Measurements from ENCODE around the gene AMBRA1. TPM values are rescaled to one million over a fixed set of nuclear protein-coding genes. Genes with fewer than 3 reads are reported as not detected.

Gene AMBRA1
- polyA plus RNA-seq, 1 donor from 2014 or later: 34.5 TPM

DNA sequence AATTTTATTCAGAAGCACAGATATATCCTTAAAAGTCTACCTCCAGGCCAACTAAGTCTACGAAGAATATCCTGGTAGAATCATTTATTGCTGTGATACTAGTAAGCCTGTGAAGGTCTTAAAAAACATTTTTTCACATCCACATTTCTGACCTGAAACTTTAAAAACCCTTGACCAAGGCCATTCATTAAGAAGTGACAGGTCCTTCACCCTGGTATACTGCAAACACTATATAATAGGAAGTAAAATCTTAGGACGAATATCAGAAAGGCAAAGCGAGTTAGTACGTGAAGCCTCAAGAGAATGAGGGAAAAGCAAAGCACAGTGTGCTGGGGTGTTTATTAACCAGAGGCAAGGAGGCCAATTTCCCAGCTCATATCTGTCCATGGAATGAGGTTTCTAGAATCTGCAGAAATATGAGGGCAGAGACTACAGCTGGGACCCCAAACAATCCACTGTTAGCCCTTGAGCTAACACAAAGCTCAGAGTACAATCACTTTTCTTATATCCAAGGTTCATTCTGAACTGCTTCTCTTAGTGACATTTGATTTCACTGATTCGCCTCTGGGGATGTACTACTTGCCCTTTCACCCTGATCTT lies 71.0 kb downstream of the AMBRA1 start:
- Histone ChIP-seq H3K27me3 (ENCODE audit: insufficient read depth, low read depth, low read length) (no peaks in the 10 kb centered on the region), H3K79me2 (replicated peaks; ENCODE audit: insufficient read depth, low read length) (peaks cover 26% of the 10 kb centered on the region), H3K9me2 (ENCODE audit: insufficient read depth, low read length) (no peaks in the 10 kb centered on the region), H3K4me2 (ENCODE audit: low read length) (peak overlapping the region; percentile 7), H3K4me3 (ENCODE audit: low read length) (peak overlapping the region; percentile 42), H2AFZ (ENCODE audit: low read depth, low read length) (no peak overlapping the region), H3F3A (ENCODE audit: insufficient read depth, low read length, poor library complexity, severe bottlenecking) (no peaks in the 10 kb centered on the region), H3K9ac (ENCODE audit: low read length) (peak overlapping the region; percentile 38), H3K9me3 (ENCODE audit: low read length) (no peaks in the 10 kb centered on the region), H4K20me1 (ENCODE audit: insufficient read depth) (no peaks in the 10 kb centered on the region), H3K36me3 (ENCODE audit: insufficient read depth, low read length) (no peaks in the 10 kb centered on the region), H3K27ac (ENCODE audit: low read length) (peak overlapping the region; percentile 70)
- TF ChIP-seq EZH2 (IDR thresholded peaks at IDR 0.05; ENCODE audit: borderline replicate concordance, insufficient read depth, low read length, poor library complexity, severe bottlenecking) (no peak), EP300 (conservative IDR thresholded peaks at IDR 0.05; ENCODE audit: poor library complexity, severe bottlenecking) (no peak), SMC3 (conservative IDR thresholded peaks at IDR 0.05; ENCODE audit: poor library complexity) (no peak), TAF1 (IDR thresholded peaks at IDR 0.05; ENCODE audit: low read depth) (no peak)
- TF ChIP-seq, protein P1, sequence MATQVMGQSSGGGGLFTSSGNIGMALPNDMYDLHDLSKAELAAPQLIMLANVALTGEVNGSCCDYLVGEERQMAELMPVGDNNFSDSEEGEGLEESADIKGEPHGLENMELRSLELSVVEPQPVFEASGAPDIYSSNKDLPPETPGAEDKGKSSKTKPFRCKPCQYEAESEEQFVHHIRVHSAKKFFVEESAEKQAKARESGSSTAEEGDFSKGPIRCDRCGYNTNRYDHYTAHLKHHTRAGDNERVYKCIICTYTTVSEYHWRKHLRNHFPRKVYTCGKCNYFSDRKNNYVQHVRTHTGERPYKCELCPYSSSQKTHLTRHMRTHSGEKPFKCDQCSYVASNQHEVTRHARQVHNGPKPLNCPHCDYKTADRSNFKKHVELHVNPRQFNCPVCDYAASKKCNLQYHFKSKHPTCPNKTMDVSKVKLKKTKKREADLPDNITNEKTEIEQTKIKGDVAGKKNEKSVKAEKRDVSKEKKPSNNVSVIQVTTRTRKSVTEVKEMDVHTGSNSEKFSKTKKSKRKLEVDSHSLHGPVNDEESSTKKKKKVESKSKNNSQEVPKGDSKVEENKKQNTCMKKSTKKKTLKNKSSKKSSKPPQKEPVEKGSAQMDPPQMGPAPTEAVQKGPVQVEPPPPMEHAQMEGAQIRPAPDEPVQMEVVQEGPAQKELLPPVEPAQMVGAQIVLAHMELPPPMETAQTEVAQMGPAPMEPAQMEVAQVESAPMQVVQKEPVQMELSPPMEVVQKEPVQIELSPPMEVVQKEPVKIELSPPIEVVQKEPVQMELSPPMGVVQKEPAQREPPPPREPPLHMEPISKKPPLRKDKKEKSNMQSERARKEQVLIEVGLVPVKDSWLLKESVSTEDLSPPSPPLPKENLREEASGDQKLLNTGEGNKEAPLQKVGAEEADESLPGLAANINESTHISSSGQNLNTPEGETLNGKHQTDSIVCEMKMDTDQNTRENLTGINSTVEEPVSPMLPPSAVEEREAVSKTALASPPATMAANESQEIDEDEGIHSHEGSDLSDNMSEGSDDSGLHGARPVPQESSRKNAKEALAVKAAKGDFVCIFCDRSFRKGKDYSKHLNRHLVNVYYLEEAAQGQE (IDR thresholded peaks at IDR 0.05; ENCODE audit: borderline replicate concordance): no peak
- TF ChIP-seq, protein P2, sequence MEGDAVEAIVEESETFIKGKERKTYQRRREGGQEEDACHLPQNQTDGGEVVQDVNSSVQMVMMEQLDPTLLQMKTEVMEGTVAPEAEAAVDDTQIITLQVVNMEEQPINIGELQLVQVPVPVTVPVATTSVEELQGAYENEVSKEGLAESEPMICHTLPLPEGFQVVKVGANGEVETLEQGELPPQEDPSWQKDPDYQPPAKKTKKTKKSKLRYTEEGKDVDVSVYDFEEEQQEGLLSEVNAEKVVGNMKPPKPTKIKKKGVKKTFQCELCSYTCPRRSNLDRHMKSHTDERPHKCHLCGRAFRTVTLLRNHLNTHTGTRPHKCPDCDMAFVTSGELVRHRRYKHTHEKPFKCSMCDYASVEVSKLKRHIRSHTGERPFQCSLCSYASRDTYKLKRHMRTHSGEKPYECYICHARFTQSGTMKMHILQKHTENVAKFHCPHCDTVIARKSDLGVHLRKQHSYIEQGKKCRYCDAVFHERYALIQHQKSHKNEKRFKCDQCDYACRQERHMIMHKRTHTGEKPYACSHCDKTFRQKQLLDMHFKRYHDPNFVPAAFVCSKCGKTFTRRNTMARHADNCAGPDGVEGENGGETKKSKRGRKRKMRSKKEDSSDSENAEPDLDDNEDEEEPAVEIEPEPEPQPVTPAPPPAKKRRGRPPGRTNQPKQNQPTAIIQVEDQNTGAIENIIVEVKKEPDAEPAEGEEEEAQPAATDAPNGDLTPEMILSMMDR (IDR thresholded peaks at IDR 0.05; ENCODE audit: poor library complexity, severe bottlenecking): no peak

DNA sequence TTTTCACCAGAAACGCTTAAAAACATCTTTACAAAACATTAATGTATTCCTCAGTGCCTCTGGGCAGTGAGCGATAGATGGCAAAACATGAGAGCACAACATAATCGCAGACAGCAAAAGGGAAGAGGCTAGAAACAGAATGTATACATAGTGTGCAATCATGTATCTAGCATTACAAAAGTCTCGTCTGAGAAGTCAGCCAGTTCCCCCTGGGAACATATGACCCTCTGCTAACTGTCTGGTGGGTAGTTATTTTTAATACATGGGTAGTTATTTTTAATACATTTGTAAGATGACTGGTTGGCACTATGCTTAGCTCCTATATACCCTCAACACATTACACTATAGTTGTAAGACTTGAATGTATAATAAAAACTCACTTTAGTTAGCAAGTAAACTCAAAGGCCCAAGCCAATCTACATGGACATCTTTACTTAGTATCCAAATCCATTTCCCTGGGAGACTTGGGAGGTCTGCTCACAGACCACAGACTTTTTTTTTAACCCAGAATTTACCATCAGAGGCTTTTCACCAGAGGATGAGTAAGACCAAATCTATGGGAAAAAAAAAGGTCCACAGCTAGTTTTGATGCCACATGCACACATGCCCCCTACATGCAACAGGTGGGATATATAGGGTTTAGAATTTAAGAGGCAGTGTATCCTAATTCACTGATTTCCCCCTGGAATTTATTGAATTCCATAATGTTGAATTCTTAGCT lies 71.7 kb downstream of the AMBRA1 start:
- Histone ChIP-seq H3K4me3 (ENCODE audit: low read length) (peak overlapping the region; percentile 42), H3F3A (ENCODE audit: insufficient read depth, low read length, poor library complexity, severe bottlenecking) (no peaks in the 10 kb centered on the region), H3K79me2 (replicated peaks; ENCODE audit: insufficient read depth, low read length) (peaks cover 21% of the 10 kb centered on the region), H3K36me3 (ENCODE audit: insufficient read depth, low read length) (no peaks in the 10 kb centered on the region), H3K9me2 (ENCODE audit: insufficient read depth, low read length) (no peaks in the 10 kb centered on the region), H3K27ac (ENCODE audit: low read length) (peak overlapping the region; percentile 70), H2AFZ (ENCODE audit: low read depth, low read length) (no peak overlapping the region), H3K9ac (ENCODE audit: low read length) (peak overlapping the region; percentile 38), H4K20me1 (ENCODE audit: insufficient read depth) (no peaks in the 10 kb centered on the region), H3K9me3 (ENCODE audit: low read length) (no peaks in the 10 kb centered on the region), H3K27me3 (ENCODE audit: insufficient read depth, low read depth, low read length) (no peaks in the 10 kb centered on the region), H3K4me2 (ENCODE audit: low read length) (peak overlapping the region; percentile 7)
- TF ChIP-seq RAD21 (conservative IDR thresholded peaks at IDR 0.05) (no peak), EP300 (conservative IDR thresholded peaks at IDR 0.05; ENCODE audit: poor library complexity, severe bottlenecking) (no peak), TAF1 (IDR thresholded peaks at IDR 0.05; ENCODE audit: low read depth) (no peak), POLR2AphosphoS5 (IDR thresholded peaks at IDR 0.05) (no peak), MXI1 (conservative IDR thresholded peaks at IDR 0.05; ENCODE audit: poor library complexity, severe bottlenecking) (no peak), EZH2 (IDR thresholded peaks at IDR 0.05; ENCODE audit: borderline replicate concordance, insufficient read depth, low read length, poor library complexity, severe bottlenecking) (no peak), SMC3 (conservative IDR thresholded peaks at IDR 0.05; ENCODE audit: poor library complexity) (no peak)
- TF ChIP-seq, protein P1 (IDR thresholded peaks at IDR 0.05; ENCODE audit: borderline replicate concordance): no peak
- TF ChIP-seq, protein P2 (IDR thresholded peaks at IDR 0.05; ENCODE audit: poor library complexity, severe bottlenecking): no peak

All from neural cell (in vitro differentiated cells).